ENCODE data around the gene CDC45.

Gene CDC45

GRCh38 chr22:19559324-19559811 is 79.6 kb downstream of the CDC45 start:
- no peak for DNase-seq (ENCODE audit: low read depth, low spot score)

GRCh38 chr22:19559956-19560355 is 80.2 kb downstream of the CDC45 start:
- no peak for DNase-seq (ENCODE audit: low read depth, low spot score)

- DNase-seq (ENCODE audit: low read depth, low spot score): no peak
Observed at GRCh38 chr22:19565382-19566278, 85.9 kb downstream of the CDC45 start.

- DNase-seq (ENCODE audit: low read depth, low spot score): no peak
Observed at GRCh38 chr22:19566279-19567156, 86.8 kb downstream of the CDC45 start.

- no peak for DNase-seq (ENCODE audit: low read depth, low spot score)
Observed at GRCh38 chr22:19567157-19568009, 87.7 kb downstream of the CDC45 start.

GRCh38 chr22:19568337-19569275 is 88.9 kb downstream of the CDC45 start:
- DNase-seq (ENCODE audit: low read depth, low spot score): no peak

GRCh38 chr22:19569276-19569640 is 89.5 kb downstream of the CDC45 start:
- no peak for DNase-seq (ENCODE audit: low read depth, low spot score)

GRCh38 chr22:19569976-19570375 is 90.3 kb downstream of the CDC45 start:
- DNase-seq (ENCODE audit: low read depth, low spot score): no peak

Measured in activated CD4-positive, CD25-positive, alpha-beta regulatory T cell treated with anti-CD3 and anti-CD28 coated beads, Interleukin-2, amount 50 U/mL, for 16 hours (primary cell).